ENCODE measurements around the gene TSHZ3. TPM values are rescaled to one million over a fixed set of nuclear protein-coding genes. Genes with fewer than 3 reads are reported as not detected.

Gene TSHZ3
- total and polyA plus RNA-seq, 2 experiments from 2014 or later = 19.6 to 24.0 TPM

DNA sequence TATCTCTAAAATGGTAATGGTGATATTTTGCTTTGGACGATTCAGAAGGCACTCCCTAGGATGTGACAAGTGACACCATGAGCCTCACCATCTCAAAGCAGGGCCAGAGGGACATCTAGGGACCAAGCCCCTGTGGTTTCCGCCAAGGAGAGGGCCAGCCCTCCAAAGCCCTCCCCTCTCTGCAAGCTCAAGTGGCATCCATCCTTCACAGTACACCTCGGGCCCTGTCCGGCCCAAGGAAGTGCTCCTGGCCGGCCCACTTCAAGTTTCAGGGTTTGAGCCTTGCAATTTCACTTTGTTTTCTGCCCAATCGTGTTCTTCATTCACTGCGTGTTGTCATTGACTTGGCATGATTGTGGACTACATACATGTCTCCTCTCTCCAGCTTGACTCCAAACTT is 82.5 kb downstream of the TSHZ3 start:
- 93 to 94% methylated on average over 7 of the region's 7 CpGs for WGBS, 2 experiments (ENCODE audit: low coverage in 1 of 2, low lambda C conversion rate in 2 of 2, missing lambda C conversion rate in 2 of 2)

DNA sequence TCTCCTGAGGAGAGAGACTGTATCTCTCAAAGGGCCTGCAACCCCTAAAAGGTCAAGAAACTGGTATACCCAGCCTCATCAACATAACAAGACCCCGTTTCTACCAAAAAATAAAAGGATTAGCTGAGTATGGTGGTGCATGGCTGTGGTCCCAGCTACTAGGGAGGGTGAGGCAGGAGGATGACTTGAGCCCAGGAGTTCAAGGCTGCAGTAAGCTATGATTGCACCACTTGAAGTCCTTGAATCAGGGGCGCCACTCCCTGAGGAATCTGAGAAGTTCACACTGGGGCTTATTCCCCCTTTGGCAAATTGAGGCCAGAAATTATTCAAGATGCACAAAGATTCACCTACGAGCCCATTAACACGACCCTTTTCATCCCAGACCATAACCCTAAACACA is 83.0 kb downstream of the TSHZ3 start:
- Histone ChIP-seq H3K4me3 (no peak overlapping the region), H3K9me2 (ENCODE audit: insufficient read depth) (no peaks in the 10 kb centered on the region), H3K9me3 (ENCODE audit: low read depth) (no peaks in the 10 kb centered on the region), H3K4me2 (ENCODE audit: unreplicated experiment) (no peak overlapping the region), H3F3A (ENCODE audit: insufficient read depth) (peaks cover 9% of the 10 kb centered on the region), H3K79me2 (ENCODE audit: insufficient read depth) (no peaks in the 10 kb centered on the region), H3K27ac (no peak overlapping the region), H3K36me3 (ENCODE audit: low read depth) (no peaks in the 10 kb centered on the region), H3K27me3 (replicated peaks; ENCODE audit: insufficient read depth) (no peaks in the 10 kb centered on the region), H3K4me1 (ENCODE audit: insufficient read depth) (peaks cover 25% of the 10 kb centered on the region), H2AFZ (no peak overlapping the region), H4K20me1 (ENCODE audit: insufficient read depth) (no peaks in the 10 kb centered on the region), H3K9ac (no peak overlapping the region)
- in situ Hi-C loops (cut with MboI) = no loop called here
- WGBS, 2 experiments (ENCODE audit: low coverage in 1 of 2, low lambda C conversion rate in 2 of 2, missing lambda C conversion rate in 2 of 2) = 85 to 90% methylated on average over 4 of the region's 4 CpGs
- no peak for DNase-seq
- TF ChIP-seq EZH2 (IDR thresholded peaks at IDR 0.05; ENCODE audit: insufficient read depth, poor library complexity, severe bottlenecking) (no peak), EZH2phosphoT487 (IDR thresholded peaks at IDR 0.05; ENCODE audit: insufficient read depth, low read depth) (no peak)

More for the DNA sequence above, 82.5 kb downstream of the TSHZ3 start:
- Histone ChIP-seq H3K36me3 (ENCODE audit: low read depth) (no peaks in the 10 kb centered on the region), H3K9me2 (ENCODE audit: insufficient read depth) (no peaks in the 10 kb centered on the region), H3K9ac (no peak overlapping the region), H3F3A (ENCODE audit: insufficient read depth) (peaks cover 15% of the 10 kb centered on the region), H3K9me3 (ENCODE audit: low read depth) (no peaks in the 10 kb centered on the region), H2AFZ (no peak overlapping the region), H3K4me1 (ENCODE audit: insufficient read depth) (peaks cover 23% of the 10 kb centered on the region), H3K4me2 (ENCODE audit: unreplicated experiment) (no peak overlapping the region), H3K79me2 (ENCODE audit: insufficient read depth) (no peaks in the 10 kb centered on the region), H3K4me3 (no peak overlapping the region), H3K27me3 (replicated peaks; ENCODE audit: insufficient read depth) (no peaks in the 10 kb centered on the region), H4K20me1 (ENCODE audit: insufficient read depth) (no peaks in the 10 kb centered on the region), H3K27ac (no peak overlapping the region)
- no peak for DNase-seq
- in situ Hi-C loops (cut with MboI) = no loop called here
- TF ChIP-seq EZH2 (IDR thresholded peaks at IDR 0.05; ENCODE audit: insufficient read depth, poor library complexity, severe bottlenecking) = no peak
- TF ChIP-seq EZH2phosphoT487 (IDR thresholded peaks at IDR 0.05; ENCODE audit: insufficient read depth, low read depth) = no peak

DNA sequence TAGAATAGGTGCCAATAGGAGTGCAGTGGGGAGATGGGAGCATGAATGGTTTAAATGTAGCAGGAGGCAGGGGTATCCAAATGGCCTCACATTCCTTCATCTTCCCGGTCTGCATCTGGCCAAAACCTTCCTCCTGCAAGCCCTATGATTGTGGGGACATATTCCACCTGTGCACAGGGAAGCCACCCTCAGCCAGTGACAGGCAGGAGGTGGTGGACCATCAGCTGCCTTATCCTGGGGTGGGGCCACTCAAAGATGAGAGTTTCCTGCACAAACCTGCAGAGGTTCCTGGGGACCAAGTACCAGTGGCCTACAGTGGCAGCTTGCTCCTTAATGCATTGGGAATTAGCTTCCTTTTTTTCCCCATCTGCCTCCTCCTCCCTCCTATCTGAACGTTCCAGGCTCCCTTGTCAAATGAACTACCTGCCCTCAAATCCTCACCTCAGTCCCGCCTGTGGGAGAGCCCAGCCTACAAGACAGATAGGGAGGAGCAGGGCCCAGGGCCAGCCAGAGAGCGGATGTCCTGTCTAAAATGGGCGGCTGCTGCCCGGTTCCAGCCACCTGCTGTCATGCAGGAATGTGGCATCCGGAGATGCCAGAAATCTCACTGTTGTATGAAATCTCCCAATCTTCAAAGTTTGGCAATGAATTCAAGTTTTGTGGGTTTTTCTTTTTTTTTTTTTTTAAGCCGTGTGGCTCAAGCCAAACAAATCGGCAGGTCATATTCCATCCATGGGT is 85.0 kb downstream of the TSHZ3 start:
- no peak for DNase-seq
- H3K9me3 ChIP-seq (ENCODE audit: low read depth) = no peaks in the 10 kb centered on the region
- WGBS, 2 experiments (ENCODE audit: low coverage in 1 of 2, low lambda C conversion rate in 2 of 2, missing lambda C conversion rate in 2 of 2) = 88 to 91% methylated on average over 9 of the region's 9 CpGs
- H3F3A ChIP-seq (ENCODE audit: insufficient read depth) = no peaks in the 10 kb centered on the region
- no peak overlapping the region for H3K27ac ChIP-seq
- no peaks in the 10 kb centered on the region for H4K20me1 ChIP-seq (ENCODE audit: insufficient read depth)
- H3K9ac ChIP-seq = no peak overlapping the region
- no peaks in the 10 kb centered on the region for H3K9me2 ChIP-seq (ENCODE audit: insufficient read depth)
- H3K79me2 ChIP-seq (ENCODE audit: insufficient read depth) = no peaks in the 10 kb centered on the region
- no peaks in the 10 kb centered on the region for H3K27me3 ChIP-seq (replicated peaks; ENCODE audit: insufficient read depth)
- H2AFZ ChIP-seq = no peak overlapping the region
- H3K4me3 ChIP-seq = no peak overlapping the region
- TF ChIP-seq EZH2phosphoT487 (IDR thresholded peaks at IDR 0.05; ENCODE audit: insufficient read depth, low read depth) (no peak), EZH2 (IDR thresholded peaks at IDR 0.05; ENCODE audit: insufficient read depth, poor library complexity, severe bottlenecking) (no peak)
- no peaks in the 10 kb centered on the region for H3K36me3 ChIP-seq (ENCODE audit: low read depth)
- in situ Hi-C loops (cut with MboI) = no loop called here
- peaks cover 15% of the 10 kb centered on the region for H3K4me1 ChIP-seq (ENCODE audit: insufficient read depth)
- no peak overlapping the region for H3K4me2 ChIP-seq (ENCODE audit: unreplicated experiment)

DNA sequence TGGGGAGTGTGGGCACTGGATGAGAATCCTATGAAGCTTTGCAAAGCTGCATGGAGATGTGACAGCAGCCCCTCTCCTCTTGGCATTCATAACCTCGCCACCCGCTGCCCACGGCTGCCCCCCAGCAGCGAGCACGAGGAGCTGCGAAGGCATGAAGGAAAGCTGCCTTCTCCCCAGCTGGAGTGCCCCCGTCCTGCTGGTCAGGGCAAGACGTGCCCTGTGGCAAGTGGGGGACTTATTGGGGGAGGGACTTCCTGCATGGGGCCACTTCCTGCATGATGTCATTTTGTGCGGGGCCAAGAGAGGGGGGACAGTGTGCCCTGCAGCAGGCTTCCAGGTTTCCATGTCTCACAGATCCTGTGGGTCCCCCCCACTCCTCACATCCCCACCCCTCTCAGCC is 85.9 kb downstream of the TSHZ3 start:
- in situ Hi-C loops (cut with MboI) = no loop called here
- H3K4me3 ChIP-seq = no peak overlapping the region
- no peaks in the 10 kb centered on the region for H3K27me3 ChIP-seq (replicated peaks; ENCODE audit: insufficient read depth)
- no peaks in the 10 kb centered on the region for H4K20me1 ChIP-seq (ENCODE audit: insufficient read depth)
- no peak overlapping the region for H3K9ac ChIP-seq
- H3K4me1 ChIP-seq (ENCODE audit: insufficient read depth) = peaks cover 15% of the 10 kb centered on the region
- H3K36me3 ChIP-seq (ENCODE audit: low read depth) = no peaks in the 10 kb centered on the region
- no peaks in the 10 kb centered on the region for H3F3A ChIP-seq (ENCODE audit: insufficient read depth)
- TF ChIP-seq EZH2 (IDR thresholded peaks at IDR 0.05; ENCODE audit: insufficient read depth, poor library complexity, severe bottlenecking) (no peak), EZH2phosphoT487 (IDR thresholded peaks at IDR 0.05; ENCODE audit: insufficient read depth, low read depth) (no peak)
- no peak for DNase-seq
- H3K4me2 ChIP-seq (ENCODE audit: unreplicated experiment) = no peak overlapping the region
- H3K27ac ChIP-seq = no peak overlapping the region
- WGBS, 2 experiments (ENCODE audit: low coverage in 1 of 2, low lambda C conversion rate in 2 of 2, missing lambda C conversion rate in 2 of 2) = 94 to 100% methylated on average over 9 of the region's 9 CpGs
- no peak overlapping the region for H2AFZ ChIP-seq
- H3K79me2 ChIP-seq (ENCODE audit: insufficient read depth) = no peaks in the 10 kb centered on the region
- no peaks in the 10 kb centered on the region for H3K9me3 ChIP-seq (ENCODE audit: low read depth)
- no peaks in the 10 kb centered on the region for H3K9me2 ChIP-seq (ENCODE audit: insufficient read depth)

Measured in GM23248 (cell line).